GM23248 (cell line): ENCODE measurements around the gene NEXN. TPM values are rescaled to one million over a fixed set of nuclear protein-coding genes. Genes with fewer than 3 reads are reported as not detected.
A peak's percentile ranks its signal among the peaks of the same experiment; 100 is the strongest.

Experiments used
- DNase-seq: peaks from one replicate; pipeline ENCODE4 v3.0.0-alpha.2; 2015
- H2AFZ ChIP-seq: fragments of 200-600 bp; sonication (generic); 2 replicates; pipeline ENCODE4 v1.6.1; 2016; ENCODE audit warnings: antibody characterized with exemption
- H3F3A ChIP-seq: fragments of 200-600 bp; sonication (generic); 2 replicates; pipeline ENCODE4 v1.6.1; 2016; ENCODE audit warnings: mild to moderate bottlenecking, antibody characterized with exemption, mixed run types; ENCODE audit not compliant: insufficient read depth
- H3K27ac ChIP-seq: fragments of 200-600 bp; sonication (generic); 2 replicates; pipeline ENCODE4 v1.5.1; 2016; ENCODE audit warnings: mild to moderate bottlenecking
- H3K27me3 ChIP-seq: fragments of 200-600 bp; sonication (generic); replicated peaks from 2 replicates; pipeline ENCODE4 v1.6.1; 2016; ENCODE audit warnings: mild to moderate bottlenecking; ENCODE audit not compliant: insufficient read depth
- H3K36me3 ChIP-seq: fragments of 200-600 bp; sonication (generic); 2 replicates; pipeline ENCODE4 v1.6.1; 2016; ENCODE audit warnings: low read depth, mild to moderate bottlenecking
- H3K4me1 ChIP-seq: fragments of 200-600 bp; sonication (generic); 2 replicates; pipeline ENCODE4 v1.6.1; 2016; ENCODE audit warnings: mild to moderate bottlenecking; ENCODE audit not compliant: insufficient read depth
- H3K4me2 ChIP-seq: fragments of 200-600 bp; sonication (generic); one replicate; pipeline ENCODE4 v1.6.1; 2016; ENCODE audit warnings: mild to moderate bottlenecking; ENCODE audit not compliant: unreplicated experiment
- H3K4me3 ChIP-seq: fragments of 200-600 bp; sonication (generic); 2 replicates; pipeline ENCODE4 v1.5.1; 2016; ENCODE audit warnings: mild to moderate bottlenecking
- H3K79me2 ChIP-seq: fragments of 200-600 bp; sonication (generic); 2 replicates; pipeline ENCODE4 v1.6.1; 2016; ENCODE audit warnings: mild to moderate bottlenecking; ENCODE audit not compliant: insufficient read depth
- H3K9ac ChIP-seq: fragments of 200-600 bp; sonication (generic); 2 replicates; pipeline ENCODE4 v1.6.1; 2016; ENCODE audit warnings: mild to moderate bottlenecking
- H3K9me2 ChIP-seq: fragments of 200-600 bp; sonication (generic); 2 replicates; pipeline ENCODE4 v1.6.1; 2016; ENCODE audit warnings: mixed run types, mild to moderate bottlenecking, moderate library complexity; ENCODE audit not compliant: insufficient read depth
- H3K9me3 ChIP-seq: fragments of 200-600 bp; sonication (generic); one replicate; pipeline ENCODE4 v1.6.1; 2017; ENCODE audit warnings: low read depth
- H4K20me1 ChIP-seq: fragments of 200-600 bp; sonication (generic); 2 replicates; pipeline ENCODE4 v1.6.0; 2016; ENCODE audit not compliant: insufficient read depth
- EZH2 ChIP-seq: fragments of 200-600 bp; sonication (generic); IDR thresholded peaks from 2 replicates; pipeline ENCODE4 v1.6.1; 2018; ENCODE audit warnings: antibody characterized with exemption, mild to moderate bottlenecking; ENCODE audit not compliant: insufficient read depth, poor library complexity, severe bottlenecking
- EZH2phosphoT487 ChIP-seq: fragments of 200-600 bp; sonication (generic); IDR thresholded peaks from 2 replicates; pipeline ENCODE4 v1.6.1; 2018; ENCODE audit warnings: antibody characterized with exemption, moderate library complexity, mild to moderate bottlenecking, low read depth; ENCODE audit not compliant: insufficient read depth
- WGBS, 2 experiments: methylation state at CpG; one replicate each; pipeline ENCODE4 v1.1.6; 2015 to 2017; ENCODE audit warnings: low lambda C conversion rate in 2 of 2, low coverage in 1 of 2; ENCODE audit errors: missing lambda C conversion rate in 2 of 2; 5-methylcytosine and 5-hydroxymethylcytosine counted together
- in situ Hi-C: fragments of 300-500 bp; cut with MboI; formaldehyde crosslinking; loops from 2 replicates; pipeline ENCODE4 v1.15.0; 2020
- polyA plus RNA-seq: library from polyadenylated mRNA; unstranded; fragments of >200 nt; fragmentation: Nextera tagmentation; extraction: Ambion mirVana; gene quantifications from 2 replicates; pipeline ENCODE4 v1.2.1, GENCODE V29; 2016
- total RNA-seq: library from RNA; depleted of rRNA; stranded (reverse); fragments of >200 nt; shearing (Covaris generic); gene quantifications from 2 replicates; pipeline ENCODE4 v1.2.3, GENCODE V29; 2014

The NEXN gene
- total and polyA plus RNA-seq, 2 experiments from 2014 or later = 17.2 to 70.4 TPM

- Histone ChIP-seq H3K36me3 (peaks cover 65% of the 10 kb centered on the region), H3K9ac (no peak overlapping the region), H3K9me3 (no peaks in the 10 kb centered on the region), H3K9me2 (no peaks in the 10 kb centered on the region), H3K27ac (no peak overlapping the region), H3K27me3 (no peaks in the 10 kb centered on the region), H2AFZ (no peak overlapping the region), H3K4me2 (no peak overlapping the region), H3K4me3 (no peak overlapping the region), H4K20me1 (no peaks in the 10 kb centered on the region), H3K79me2 (peaks cover 16% of the 10 kb centered on the region), H3K4me1 (peaks cover 15% of the 10 kb centered on the region), H3F3A (peaks cover 50% of the 10 kb centered on the region)
- in situ Hi-C loops = no loop called here
- DNase-seq = no peak
- TF ChIP-seq EZH2phosphoT487 (no peak), EZH2 (no peak)
- 95 to 96% methylated on average over 2 of the region's 2 CpGs for WGBS, 2 experiments
Measured at GRCh38 chr1:77929806-77930205, 41.4 kb downstream of the NEXN start.

GRCh38 chr1:77938651-77939050 is 50.2 kb downstream of the NEXN start:
- no peak overlapping the region for H2AFZ ChIP-seq
- TF ChIP-seq EZH2phosphoT487 (no peak), EZH2 (no peak)
- in situ Hi-C loops = no loop called here
- H3K4me2 ChIP-seq = no peak overlapping the region
- DNase-seq = no peak
- no peak overlapping the region for H3K27ac ChIP-seq
- H3K9me2 ChIP-seq = no peaks in the 10 kb centered on the region
- no peak overlapping the region for H3K9ac ChIP-seq
- no peaks in the 10 kb centered on the region for H4K20me1 ChIP-seq
- peaks cover 79% of the 10 kb centered on the region for H3F3A ChIP-seq
- peaks cover 50% of the 10 kb centered on the region for H3K36me3 ChIP-seq
- H3K4me1 ChIP-seq = no peaks in the 10 kb centered on the region
- peaks cover 10% of the 10 kb centered on the region; the same call in 1 of the 2 replicates for H3K79me2 ChIP-seq
- H3K27me3 ChIP-seq = no peaks in the 10 kb centered on the region
- no peaks in the 10 kb centered on the region for H3K9me3 ChIP-seq
- H3K4me3 ChIP-seq = no peak overlapping the region

GRCh38 chr1:77940921-77941570 is 52.6 kb downstream of the NEXN start:
- peak; percentile 20 for DNase-seq
- Histone ChIP-seq H3K4me3 (no peak overlapping the region), H3K9me2 (no peaks in the 10 kb centered on the region), H3F3A (peaks cover 90% of the 10 kb centered on the region), H3K4me2 (no peak overlapping the region), H3K27ac (peak overlapping the region; percentile 7), H3K9me3 (no peaks in the 10 kb centered on the region), H3K9ac (no peak overlapping the region), H3K36me3 (peaks cover 56% of the 10 kb centered on the region), H2AFZ (no peak overlapping the region), H3K4me1 (no peaks in the 10 kb centered on the region), H3K27me3 (no peaks in the 10 kb centered on the region), H4K20me1 (no peaks in the 10 kb centered on the region), H3K79me2 (peaks cover 9% of the 10 kb centered on the region)
- WGBS, 2 experiments = 86 to 87% methylated on average over 4 of the region's 4 CpGs
- in situ Hi-C loops = no loop called here
- no peak for TF ChIP-seq EZH2

- no peak overlapping the region for H3K4me3 ChIP-seq
- H3K79me2 ChIP-seq = peaks cover 24% of the 10 kb centered on the region
- in situ Hi-C loops = no loop called here
- H3K9me2 ChIP-seq = no peaks in the 10 kb centered on the region
- H3K4me2 ChIP-seq = no peak overlapping the region
- H4K20me1 ChIP-seq = no peaks in the 10 kb centered on the region
- no peak for TF ChIP-seq EZH2phosphoT487
- TF ChIP-seq EZH2 = no peak
- peaks cover 60% of the 10 kb centered on the region for H3K36me3 ChIP-seq
- peaks cover 97% of the 10 kb centered on the region for H3F3A ChIP-seq
- H3K9ac ChIP-seq = no peak overlapping the region
- no peaks in the 10 kb centered on the region for H3K9me3 ChIP-seq
- H3K27me3 ChIP-seq = no peaks in the 10 kb centered on the region
- no peaks in the 10 kb centered on the region for H3K4me1 ChIP-seq
- WGBS, 2 experiments = 95 to 97% methylated on average over 4 of the region's 4 CpGs
- H2AFZ ChIP-seq = no peak overlapping the region
- no peak for DNase-seq
- H3K27ac ChIP-seq = no peak overlapping the region
Measured at GRCh38 chr1:77942400-77943140, 54.1 kb downstream of the NEXN start.
